GM18870 (cell line): ENCODE data around the gene FBXO44.
"Not testable (repeated sequence)": the region's sequence is repeated elsewhere in the genome, so short reads cannot be mapped to it uniquely, and the experiment has no call there.

Source experiments
- ATAC-seq: cut with Tn5 transposase; IDR thresholded peaks from one replicate; pipeline ENCODE4 v1.9.1; 2021; ENCODE audit warnings: moderate library complexity; ENCODE audit not compliant: unreplicated experiment

Gene FBXO44, protein sequence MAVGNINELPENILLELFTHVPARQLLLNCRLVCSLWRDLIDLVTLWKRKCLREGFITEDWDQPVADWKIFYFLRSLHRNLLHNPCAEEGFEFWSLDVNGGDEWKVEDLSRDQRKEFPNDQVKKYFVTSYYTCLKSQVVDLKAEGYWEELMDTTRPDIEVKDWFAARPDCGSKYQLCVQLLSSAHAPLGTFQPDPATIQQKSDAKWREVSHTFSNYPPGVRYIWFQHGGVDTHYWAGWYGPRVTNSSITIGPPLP

DNA sequence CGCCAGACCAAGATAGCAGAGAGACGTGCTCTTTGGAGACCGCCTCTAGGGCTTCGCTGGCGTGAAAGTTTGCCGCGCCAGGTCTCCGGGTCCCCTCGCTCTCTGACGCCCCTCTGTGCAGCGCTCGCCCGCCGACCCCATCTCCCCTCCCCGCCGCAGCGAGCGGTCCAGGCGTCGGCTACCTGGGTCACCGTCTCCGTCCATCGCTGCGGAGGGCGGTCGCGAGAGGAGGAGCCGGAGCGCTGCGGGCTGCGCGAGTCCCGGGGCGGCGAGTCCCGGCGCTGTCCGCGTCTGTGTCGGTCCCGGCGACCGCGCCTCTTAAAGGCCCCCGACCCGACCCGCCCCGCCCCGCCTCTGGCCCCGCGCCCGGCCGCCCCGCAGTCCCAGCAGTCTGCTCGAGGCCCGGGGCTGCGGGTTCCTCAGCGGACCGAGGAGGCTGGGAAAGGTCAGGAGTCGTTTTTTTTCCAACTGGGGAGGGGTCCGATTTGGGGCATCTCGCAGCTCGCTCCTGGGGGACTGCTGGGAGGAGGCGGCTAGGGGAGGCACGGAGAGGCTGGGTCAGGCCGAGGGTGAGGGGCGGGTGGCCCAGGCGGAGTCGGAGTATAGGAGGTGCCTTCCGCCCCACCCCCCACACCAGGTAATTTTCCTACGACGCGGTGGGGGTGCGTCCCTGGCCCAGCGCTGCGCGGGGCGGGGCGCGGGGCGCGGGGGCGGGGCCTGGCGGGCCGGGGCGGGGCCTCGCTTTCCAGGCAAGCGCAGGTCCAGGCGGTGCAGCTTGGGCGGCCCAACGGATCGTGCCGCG, at the start of gene FBXO44, which contains the start of gene FBXO2:
TSS of gene FBXO44 (plus strand) at position 741 of the 802 bp plus-strand sequence. CDS start 959 bp downstream, outside the sequence.
TSS of gene FBXO2 (minus strand) at position 293 of the 802 bp plus-strand sequence. CDS start at position 204, 89 bp downstream.
- ATAC-seq = no peak

DNA sequence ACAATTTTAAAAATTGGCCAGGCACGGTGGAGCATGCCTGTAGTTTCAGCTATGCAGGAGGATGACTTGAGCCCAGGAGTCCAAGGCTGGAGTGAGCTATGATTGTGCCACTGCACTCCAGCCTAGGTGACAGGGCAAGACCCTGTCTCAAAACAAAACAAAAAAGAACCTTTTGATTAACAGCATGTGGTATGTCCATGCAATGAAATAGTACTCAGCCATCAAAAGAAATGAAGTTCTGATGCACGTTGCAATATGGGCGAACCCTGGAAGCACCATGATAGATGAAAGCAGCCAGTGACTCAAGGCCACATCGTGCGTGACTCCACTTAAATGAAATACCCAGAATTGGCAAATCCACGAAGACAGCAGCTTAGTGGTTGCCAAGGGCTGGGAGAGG, 47.9 kb upstream of the FBXO44 start:
- no peak for ATAC-seq

DNA sequence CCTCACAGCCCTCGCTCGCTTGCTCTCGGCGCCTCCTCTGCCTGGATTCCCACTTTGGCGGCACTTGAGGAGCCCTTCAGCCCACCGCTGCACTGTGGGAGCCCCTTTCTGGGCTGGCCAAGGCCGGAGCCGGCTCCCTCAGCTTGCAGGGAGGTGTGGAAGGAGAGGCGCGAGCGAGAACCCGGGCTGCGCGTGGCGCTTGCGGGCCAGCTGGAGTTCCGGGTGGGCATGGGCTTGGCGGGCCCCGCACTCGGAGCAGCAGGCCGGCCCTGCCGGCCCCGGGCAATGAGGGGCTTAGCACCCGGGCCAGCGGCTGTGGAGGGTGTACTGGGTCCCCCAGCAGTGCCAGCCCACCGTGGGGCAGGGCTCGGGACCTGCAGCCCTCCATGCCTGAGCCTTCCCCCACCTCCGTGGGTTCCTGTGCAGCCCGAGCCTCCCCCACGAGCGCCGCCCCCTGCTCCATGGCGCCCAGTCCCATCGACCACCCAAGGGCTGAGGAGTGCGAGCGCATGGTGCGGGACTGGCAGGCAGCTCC, 46.0 kb upstream of the FBXO44 start:
- not testable (repeated sequence) for ATAC-seq

DNA sequence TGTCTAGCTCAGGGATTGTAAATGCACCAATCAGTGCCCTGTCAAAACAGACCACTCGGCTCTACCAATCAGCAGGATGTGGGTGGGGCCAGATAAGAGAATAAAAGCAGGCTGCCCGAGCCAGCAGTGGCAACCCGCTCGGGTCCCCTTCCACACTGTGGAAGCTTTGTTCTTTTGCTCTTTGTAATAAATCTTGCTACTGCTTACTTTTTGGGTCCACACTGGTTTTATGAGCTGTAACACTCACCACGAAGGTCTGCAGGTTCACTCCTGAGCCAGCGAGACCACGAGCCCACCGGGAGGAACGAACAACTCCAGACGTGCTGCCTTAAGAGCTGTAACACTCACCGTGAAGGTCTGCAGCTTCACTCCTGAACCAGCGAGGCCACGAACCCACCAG, 45.3 kb upstream of the FBXO44 start:
- not testable (repeated sequence) for ATAC-seq

DNA sequence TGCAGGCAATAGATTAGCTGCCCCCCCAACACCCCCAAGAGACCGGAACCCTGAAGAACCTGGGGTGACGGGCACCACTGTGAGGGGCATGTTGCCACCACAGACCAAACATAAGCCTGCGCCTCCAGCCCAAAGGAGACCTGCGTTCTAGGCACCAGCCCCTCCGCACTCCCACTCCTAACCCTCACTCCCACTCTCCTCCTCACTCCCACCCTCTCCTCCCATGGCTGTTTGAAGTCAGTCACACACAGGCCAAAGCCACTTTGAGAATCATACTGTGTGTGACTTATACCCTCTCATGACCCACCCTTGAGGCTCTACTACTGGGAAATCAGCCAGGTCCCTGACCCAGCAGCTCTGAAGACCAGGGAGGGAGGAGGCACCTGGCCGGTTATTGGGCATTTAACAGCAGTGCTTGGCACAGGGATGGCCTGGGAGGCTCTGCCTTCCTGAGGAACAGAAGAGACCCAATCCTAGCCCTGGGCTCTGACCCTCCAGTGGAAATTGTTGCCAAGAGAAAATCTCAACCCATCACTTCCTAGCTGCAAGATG, 44.0 kb upstream of the FBXO44 start:
- no peak for ATAC-seq

DNA sequence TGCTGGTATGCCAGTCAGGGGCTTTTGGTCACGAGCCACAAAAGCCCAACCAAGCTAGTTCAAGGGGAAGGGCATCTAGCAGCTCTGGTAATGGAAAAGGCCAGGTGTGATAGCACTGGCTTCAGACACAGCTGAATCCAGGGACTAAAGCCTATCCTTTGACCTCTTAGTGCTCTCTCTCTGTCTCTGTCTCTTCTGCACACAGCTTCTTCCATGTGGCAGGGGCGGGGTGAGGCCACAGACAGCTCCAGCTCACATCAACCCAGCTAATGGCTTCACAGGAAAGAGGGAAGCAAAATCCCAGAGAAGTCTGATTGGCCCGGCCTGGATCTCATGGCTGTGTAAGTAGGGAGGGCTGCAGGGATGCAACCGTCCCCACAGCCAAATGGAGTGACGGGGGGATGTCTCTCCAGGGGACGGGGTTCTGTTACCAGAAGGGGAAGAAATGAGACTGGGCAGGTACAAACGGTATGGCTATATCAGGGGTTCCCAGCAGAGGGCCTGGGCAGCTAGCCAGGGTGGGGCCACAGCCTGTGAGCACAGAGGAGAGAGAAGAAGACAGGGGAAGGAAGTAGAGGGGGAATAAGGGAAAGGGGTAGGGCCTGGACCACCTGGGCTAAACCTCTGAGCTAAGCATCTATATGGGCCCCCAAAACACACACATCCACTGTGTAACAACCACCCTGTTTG, 42.9 kb upstream of the FBXO44 start:
- ATAC-seq = no peak

DNA sequence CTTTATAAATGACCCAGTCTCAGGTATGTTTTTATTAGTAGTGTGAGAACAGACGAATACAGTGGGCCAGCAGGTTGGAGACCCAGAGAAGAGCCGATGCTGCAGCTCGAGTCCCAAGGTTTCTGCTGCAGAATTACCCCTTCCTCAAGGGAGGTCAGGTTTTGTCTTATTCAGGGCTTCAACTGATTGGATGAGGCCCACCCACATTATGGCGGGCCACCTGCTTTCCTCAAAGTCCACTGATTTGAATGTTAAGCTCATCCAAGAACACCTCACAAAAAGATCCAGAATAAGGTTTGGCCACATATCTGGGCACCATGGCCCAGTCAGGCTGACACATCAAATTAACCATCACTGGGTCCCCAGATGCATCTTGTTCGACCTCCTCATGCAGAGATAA, 41.3 kb upstream of the FBXO44 start:
- ATAC-seq = no peak

DNA sequence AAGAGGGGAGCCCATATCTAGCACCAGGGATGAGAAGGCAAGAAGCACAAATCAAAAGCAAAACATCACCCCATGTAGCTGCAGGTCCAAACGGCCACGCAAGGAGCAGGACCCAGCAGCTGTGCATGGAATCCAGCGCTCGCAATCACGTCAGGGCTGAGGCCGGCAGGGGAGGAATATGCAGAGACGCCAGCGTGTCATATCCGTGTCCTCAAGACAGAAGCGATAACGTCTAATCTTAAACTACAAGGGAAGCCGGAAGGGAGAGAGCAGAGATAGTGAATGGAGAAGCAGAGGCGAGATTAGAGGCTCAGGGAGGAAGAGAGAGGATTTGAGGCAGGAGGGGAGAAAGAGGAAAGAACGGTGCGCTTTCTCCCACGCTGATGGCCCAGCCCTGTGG, 39.6 kb upstream of the FBXO44 start:
- no peak for ATAC-seq

DNA sequence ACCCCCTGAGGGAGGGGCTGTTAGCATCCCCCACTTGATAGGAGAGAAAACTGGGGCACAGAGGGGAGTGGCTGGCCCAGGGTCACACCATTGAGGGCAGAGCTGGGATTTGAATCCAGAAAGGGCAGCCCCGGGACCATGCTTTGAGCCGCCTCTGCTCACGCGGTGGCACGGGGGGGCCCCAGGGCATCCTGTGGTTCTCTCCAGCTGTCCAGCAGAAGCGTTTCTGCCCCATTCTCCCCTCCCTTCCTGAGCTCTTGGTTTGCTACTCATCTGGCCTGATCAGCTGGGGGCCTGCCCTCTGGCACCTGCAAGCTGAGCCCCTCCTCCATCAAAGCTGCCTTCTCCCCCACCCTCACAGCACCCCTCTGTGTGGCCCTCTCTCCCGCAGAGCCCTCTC, 37.9 kb upstream of the FBXO44 start:
- ATAC-seq = no peak

DNA sequence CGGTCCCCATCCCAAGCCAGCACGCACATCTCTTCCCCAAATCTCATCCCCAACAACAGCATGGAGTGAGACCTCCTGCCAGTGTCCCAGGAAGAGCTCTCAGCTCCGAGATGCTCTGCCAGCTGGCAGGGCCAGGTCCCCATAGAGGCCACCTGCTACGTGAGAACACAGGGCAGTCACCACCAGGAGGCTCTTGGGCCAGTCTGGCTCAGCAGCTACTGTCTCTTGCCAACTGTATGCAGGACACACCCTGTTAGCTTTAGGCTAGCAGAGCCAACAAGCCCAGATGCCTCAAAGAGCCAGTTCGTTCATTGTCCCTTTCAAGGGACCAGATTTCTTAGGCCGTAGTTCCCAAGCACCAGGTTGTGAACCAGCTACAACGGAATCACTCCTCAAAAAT, 37.4 kb upstream of the FBXO44 start:
- ATAC-seq = no peak

DNA sequence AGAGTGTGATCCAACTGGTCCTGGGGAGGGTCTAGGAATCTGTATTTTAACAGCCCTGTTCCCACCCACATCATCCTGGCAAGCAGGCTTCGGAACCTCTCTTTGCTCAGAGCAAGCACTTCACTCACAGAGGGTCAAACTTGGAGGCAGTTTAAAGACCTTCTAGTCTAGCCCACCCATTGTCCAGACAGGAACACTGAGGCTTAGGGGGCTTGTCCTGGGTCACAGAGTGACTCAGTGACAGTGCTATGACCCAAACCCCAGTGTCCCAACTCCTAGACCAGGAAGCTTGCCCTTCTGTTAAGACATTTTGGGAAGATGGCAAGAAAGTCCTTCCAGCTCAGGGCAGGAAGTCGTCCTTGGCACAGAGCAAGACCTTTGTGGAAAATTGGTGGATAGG, 36.9 kb upstream of the FBXO44 start:
- no peak for ATAC-seq

DNA sequence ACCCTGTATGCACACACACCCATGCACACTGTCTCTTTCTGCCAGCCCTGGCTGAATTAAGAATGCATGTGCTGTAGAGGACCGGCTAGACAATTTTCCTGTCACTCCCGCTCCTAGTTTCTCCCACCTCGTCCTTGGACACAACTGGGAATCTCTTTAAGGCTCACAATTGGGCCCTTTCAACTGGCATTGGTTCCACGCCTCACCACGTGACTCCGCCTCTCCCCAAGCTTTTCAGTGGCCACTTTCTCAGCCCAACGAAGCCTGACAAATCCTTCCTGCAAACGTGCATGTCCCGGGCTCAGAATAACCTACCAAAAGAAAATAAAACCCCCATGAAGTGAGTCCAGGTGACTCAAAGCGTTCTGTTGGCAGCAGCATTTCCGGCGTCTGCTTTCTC, 34.3 kb upstream of the FBXO44 start:
- no peak for ATAC-seq

DNA sequence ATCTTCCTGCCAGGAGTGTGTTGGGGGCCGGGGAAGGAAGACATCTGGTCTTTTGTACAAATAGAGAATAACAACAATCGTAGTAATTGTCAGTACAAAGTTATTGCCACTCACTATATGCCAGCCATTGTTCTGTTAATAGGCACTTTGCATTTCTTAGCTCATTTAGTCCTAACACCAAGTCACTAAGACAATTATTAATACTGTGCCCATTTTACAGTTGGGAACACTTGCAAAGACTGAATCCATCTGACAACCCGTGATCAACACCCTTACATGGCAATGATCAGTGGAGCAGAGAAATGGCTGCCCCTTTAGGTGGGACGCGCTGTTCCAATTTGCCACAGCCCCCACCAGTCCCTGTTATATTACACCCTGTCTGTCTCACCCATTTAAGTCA, 33.8 kb upstream of the FBXO44 start:
- ATAC-seq = no peak

DNA sequence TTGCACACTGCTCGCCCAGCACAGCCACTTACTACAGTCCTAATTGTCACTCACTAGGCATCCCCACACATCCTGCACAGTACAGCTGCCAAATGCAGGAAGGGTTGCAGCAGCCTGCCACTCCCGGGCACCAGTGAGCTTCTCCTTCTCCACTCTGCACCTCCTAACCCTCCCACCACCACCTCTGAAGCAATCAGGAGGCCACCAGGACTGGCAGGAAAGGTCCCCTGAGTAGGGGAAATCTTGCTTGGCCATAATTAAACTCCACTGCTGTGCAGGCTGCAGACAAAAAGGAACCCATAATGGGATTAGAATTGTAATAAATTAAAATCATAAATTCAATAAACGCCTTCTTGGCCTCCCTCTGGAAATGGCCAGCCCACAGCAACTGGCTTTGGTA, 32.3 kb upstream of the FBXO44 start:
- no peak for ATAC-seq

DNA sequence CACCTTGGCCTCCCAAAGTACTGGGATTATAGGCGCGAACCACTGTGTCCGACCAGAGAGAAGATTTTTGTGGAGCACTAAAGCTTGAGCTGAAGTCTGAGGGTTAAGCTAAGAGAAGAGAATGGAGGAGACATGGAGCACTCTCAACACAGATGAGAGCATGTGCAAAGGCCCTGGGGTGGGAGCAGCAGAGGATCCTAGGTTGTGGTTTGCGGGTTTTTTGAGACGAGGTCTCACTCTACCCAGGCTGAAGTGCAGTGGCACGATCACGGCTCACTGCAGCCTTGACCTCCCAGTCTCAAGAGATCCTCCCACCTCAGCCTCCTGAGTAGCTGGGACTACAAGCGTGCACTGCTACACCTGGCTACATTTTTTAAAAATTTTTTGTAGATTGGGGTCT, 31.0 kb upstream of the FBXO44 start:
- ATAC-seq = no peak

DNA sequence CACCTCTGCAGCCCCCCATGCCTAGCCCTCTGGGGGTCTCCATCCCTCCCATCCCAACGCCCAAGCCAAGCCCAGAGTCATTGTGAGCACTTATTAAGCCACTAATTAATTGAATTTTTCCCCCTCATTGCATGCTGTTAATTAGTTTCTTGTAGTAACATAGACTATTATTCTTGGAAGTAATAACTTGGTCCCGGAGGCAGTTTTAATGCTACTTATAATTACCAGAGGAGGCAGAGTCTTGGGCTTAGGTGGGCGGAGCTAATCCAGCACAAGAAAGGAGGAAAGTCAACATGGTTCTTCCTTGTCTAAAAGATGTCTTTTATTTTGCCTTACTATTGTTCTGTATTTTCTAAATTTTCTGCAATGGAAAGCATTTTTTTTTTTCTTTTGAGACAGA, 28.1 kb upstream of the FBXO44 start:
- ATAC-seq = no peak

DNA sequence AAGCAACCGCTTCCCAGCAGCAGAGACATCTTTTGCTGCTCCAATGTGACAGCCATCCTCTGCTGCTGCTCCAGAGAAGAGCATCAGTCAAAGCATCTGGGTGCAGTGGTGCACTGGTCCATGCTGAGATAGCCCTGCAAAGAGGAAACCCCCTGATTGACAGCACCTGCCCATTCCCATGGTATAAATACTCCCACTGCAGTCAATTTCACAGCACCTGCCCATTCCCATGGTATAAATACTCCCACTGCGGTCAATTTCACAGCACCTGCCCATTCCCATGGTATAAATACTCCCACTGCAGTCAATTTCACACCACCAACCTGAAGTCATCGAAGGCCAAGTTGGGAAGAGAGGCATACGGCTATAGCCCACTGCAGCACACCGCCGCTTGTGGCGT, 25.9 kb upstream of the FBXO44 start:
- ATAC-seq = no peak

DNA sequence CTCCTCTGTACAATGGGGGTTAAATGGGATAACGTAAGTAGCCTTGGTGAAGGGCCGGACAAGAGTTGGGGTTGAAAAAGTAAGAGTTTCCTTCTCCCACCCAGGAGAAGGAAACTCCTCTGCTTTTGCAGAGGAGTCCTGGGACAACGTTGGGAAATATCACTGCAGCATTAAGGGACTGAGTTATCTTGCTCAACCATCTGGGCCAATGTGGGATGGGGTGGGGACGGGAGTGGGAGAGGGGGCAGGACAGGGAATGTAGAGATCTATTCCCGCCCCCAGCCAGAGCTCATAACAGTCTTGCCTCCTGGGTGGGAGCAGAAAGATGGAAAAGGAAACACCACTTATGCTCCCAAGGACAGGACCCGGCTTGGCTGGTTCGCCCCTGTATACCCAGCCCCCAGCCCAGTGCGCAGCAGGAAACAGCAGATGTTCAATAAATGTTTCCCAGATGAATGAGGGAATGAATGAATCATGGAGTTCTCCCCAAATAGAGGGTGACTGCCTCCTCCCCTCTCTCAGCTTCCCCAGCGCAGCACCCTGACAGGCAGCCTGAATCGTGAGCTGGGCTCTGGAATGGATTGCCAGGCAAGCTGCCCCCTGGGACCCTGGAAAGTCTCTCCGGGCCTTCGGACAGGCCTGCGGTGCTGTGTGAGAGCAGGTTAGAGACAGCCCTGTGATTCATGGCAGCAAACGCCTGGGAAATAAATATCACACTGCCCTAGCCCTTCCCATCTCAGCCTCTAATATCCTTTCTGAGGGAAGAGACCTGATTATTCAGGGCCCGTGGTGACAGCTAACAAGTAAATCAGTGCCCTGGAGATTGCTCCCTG, 25.3 kb upstream of the FBXO44 start:
- no peak for ATAC-seq

DNA sequence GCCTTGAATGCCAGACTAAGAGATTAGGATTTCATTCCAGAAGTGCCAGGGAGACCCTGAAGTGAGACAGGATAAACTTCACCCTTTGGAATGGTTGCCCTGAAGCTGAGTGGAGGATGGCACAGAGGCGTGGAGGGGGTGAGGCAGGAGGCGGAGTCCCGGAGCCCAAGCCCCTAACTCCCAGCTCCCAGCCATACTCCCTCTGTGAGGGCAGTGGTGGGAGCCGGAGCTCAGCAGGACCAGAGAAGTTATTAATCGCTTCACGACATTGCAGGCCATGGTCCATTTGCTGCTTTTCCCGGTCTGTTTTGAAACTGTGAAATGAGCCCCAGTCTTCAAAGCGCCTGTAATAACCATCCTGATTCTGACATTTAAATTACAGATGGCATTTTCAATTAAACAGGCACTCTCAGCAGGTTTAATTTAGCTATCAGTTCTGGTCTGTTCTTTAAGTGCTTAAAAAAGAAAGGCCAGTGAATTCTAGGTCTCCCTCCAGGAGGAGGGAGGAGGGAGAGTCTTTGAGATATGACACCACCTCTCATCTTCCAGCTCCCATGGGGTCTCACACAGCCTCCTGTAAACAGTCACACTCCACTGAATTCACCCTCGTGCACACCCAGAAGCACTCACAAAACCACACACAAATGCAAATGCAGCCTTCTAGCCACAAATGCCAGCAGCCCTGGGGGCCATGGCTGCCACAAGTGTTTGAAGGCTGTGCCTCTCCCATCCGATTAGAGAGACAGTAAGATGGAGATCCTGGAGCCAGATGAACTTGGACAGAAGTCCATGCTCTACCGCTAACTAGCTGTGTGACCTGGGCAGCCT, 20.1 kb upstream of the FBXO44 start:
- no peak for ATAC-seq

DNA sequence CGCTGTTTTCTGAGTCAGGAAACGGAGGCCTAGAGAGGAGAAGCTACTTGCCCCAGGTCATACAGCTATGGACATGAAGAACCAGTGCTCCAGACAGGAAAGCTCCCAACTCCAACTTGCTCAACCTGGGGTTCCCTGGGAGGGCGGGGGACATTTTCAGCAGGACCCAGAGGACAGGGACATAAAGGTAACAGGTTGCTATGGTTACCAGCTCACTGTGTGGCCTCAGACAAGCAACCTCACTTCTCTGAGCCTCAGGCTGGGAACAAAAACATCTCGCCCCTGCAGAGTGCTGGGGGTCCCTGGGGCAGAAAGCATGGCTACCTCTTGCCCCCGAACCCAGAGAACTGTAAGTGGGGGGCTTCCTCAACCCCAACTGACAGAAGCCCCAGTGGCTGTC, 16.6 kb upstream of the FBXO44 start:
- no peak for ATAC-seq
